DMS 273 (cell line): ENCODE results near the gene NTN1.

Experiments used
- DNase-seq: peaks from one replicate; lab custom pipeline; 2025; ENCODE audit not compliant: unreplicated experiment; lab: John Stamatoyannopoulos, UW

NTN1 gene

DNA sequence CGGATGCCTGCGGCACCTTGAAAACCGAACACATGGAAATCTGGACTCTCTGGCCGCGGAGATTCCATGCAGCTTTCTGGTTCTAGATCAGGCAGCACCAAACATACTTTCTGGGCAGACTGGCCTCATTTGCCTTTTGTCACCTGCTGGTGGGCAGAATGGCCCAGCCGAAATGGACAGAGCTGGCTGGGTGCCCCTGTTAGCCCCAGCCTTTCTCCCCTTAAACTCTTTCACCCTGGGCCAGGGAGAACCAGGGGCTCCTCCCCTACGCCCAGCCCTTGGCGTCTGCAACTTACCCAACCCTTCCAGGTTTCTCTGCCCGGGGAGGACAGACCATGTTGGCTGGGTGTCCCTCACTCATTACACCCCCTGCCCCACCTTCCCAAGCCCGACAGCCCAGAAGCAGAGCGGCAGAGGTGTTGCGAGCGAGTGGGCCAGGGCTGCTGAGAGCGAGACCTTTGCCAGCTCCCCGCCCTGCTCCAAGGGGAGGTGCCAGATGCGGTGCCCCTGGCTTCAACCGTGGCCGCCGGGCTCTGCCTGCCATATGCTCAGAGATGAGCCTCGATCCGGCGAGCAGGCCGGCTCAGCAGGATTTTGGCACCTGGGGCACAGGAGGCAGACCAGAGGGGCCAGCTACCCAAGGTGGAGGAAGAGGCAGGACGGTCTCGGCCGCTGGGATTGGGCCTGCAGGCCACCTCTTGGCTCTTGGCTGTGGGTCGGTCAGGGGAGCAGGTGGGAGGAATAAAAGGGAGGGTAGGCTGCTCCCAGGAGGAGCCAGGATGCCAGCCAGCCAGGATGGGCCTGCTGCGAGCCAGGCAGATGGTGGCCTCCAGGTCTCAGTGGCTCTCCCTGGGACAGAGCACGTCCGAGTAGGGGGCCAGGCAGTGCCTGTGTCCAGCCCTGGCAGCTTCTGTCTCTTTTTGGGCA is 191.3 kb downstream of the NTN1 start:
- DNase-seq = peak; percentile 64

DNA sequence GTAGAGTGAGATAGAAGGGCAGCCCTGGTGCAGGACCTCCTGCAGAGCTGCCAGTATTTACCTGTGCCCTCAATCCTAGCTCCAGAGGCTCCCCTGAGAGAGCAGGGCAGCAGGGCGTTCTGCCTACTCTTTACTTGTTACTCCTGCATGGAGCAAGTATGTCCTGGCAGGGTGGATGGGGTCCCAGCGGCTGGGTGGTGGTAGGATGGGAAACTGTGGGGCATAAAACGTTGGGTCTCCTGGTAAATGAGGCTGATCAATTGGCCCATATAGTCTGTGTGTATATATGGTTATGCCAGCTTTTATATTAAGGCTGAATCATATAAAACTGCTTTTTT is 192.0 kb downstream of the NTN1 start:
- no peak for DNase-seq

DNA sequence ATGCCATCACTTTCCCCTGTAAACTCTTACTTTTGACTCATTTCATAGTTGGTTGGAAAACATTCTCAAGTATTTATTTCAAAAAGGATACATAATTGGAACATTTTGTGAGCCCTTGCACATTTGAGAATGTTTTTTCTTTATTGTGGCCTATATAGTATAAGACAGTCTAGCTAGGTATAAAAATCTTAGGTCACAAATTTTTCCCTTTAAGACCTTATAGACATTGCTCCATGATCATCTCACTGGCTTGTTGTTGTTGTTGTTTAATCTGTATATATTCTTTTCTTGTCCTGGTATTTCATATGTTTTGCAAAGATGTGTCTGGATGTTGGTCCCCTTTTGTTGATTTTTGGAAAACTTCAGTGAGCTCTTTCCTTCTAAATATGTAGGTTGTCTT is 194.2 kb downstream of the NTN1 start:
- no peak for DNase-seq

DNA sequence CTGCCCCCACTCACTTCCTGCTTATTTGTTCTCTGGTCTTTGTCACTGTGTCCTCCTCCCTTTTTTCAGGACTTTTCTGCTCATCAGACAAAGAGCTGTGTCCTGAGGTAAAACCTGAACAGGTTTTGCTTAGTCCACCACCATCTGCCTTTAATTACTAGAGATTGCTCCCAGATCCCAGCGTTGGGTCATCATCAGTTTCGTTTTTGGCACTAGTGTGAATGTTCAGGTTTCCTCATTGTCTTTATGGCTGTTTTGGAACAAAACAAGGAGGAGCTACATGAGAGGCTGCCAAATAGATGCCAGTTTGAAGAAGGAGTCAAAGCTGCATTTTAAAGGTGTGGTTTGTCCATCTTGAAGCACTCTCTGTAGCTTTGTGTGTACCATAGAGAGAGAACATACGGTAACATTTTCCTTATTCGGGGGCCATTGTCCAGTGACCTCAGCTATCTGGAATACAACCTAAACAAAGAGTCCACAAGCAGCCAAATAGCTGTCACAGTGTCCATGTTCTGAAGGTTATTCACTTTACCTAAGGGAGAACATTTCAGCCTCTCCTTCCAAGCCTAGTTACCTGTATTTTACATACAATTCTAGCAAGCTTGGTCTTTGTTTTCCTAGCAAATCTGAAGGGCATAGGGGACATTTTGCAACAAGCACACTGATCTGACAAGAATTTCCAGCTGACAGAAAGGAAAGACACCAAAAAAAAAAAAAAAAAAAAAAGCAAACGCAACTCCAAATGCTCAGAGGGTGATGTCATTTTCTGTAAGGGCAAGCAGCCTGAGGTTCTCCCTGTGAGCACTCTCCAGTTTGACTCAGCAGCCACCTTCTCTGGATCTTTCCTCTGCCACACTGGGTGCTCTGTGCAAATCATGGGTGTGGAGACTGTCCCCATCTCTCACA is 196.1 kb downstream of the NTN1 start:
- no peak for DNase-seq

DNA sequence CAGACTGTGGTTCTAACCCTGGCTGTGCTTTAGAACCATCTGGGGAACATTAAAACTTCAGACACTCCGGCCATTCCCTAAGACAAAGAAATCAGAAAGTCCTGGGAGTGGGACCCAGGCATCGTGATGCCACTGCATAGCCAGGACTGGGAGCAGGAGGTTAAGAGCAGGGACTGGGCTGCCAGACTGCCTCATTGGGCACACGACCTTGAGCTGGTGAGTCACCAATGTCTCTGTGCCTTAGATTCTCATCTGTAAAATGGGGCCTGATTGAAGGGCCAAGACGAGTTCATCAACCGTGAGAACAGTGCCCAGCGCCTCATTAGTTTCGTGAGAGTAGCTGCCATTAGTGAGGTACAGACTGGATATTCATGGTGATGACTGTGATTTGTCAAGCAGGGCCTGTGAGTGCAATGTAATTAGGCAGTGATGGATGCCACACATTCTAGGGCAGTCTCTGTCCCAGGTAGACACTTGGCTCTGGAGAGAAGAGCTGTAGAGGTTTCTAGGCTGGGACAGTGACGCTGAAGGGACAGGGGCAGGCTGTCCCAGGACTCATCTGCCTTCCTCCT is 196.8 kb downstream of the NTN1 start:
- no peak for DNase-seq

DNA sequence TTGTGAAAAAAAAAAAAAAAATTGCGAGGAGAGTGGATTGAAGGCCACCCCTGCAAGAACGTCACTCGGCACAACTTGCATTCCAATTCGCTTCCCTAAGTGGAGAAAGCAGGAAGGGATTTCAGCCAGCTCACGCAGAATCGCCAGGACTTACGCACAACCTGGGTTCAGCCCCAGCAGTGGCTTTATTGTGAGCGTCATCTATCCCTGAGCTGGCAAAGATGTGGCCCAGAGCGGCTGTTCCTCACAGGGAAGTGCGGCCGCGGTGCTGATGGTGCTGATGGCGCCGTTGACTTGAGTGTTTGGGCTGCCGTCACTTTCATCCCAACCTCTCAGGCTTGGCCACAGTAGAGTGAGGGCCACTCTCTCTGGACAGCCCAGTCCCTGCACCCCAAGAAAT is 197.6 kb downstream of the NTN1 start:
- no peak for DNase-seq

DNA sequence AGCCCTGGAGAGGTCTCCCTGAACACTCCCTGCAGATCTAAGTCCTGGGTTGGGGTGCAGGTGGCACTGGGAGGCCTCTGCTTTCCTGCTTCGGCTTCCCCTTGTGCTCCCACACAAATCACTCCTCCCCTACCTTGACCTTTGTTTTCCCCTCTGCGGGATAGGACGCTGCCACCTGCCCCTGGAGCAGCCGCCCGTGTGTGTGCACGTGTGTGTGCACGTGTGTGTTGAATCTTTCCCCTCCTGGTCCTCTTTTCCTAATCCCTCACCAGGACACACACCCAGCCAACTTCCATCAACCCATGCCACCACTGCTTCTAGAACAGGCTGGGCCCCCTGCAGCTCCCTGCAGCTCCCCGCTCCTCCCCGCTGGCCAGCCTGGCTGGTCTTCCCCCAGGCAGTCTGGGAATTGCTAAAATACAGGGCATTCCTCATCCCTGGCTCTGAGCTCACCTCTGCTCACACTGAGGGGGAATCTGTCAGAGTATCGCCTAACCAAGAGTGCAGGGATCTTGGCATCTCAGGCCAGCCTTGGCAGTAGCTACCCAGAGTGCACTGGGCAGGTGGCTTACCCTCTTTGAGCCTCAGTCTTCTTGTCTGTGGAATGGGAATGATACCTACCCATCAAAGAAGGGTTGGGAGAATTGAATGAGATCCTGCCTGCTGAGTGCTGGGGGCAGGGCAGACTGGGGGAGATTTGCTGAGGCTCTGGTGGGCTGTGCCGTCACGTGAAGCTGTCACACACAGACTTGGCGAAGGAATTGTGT is 198.5 kb downstream of the NTN1 start:
- DNase-seq = no peak

DNA sequence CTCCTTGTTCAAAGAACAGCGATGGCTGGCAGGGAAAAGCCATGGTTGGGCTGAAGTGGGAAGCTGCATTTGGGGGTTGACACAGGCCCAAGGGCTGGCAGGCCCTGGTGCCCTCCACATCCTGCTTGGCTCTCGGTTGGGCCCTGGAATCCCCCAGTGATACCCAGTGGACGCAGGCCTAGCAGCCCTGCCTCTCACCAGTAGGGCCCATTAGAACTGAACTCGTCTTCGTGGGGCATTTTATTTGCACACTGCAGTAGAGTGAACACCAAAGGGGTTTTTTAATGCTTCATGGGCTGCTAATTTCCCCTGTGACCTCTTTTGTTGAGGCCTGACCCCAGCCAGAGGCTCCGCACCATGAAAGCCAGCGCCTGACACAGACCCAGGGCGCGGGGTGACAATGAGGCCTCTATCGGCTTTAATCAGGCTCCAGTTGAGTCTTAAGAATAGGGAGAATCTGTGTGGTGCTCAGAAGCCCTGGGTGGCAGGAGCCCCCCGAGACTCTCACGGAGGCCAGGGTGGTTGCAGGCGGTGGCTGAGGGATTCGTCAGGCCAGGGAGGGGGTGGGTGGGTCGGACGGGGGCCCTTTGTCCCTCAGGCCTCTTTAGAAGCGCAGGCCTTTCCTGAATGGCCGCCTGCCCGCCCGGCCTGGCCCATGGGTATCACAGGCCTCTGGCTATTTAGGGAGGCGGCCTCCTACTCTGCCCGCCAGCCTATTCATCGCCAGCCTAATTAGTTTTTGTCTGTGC is 199.3 kb downstream of the NTN1 start:
- no peak for DNase-seq

DNA sequence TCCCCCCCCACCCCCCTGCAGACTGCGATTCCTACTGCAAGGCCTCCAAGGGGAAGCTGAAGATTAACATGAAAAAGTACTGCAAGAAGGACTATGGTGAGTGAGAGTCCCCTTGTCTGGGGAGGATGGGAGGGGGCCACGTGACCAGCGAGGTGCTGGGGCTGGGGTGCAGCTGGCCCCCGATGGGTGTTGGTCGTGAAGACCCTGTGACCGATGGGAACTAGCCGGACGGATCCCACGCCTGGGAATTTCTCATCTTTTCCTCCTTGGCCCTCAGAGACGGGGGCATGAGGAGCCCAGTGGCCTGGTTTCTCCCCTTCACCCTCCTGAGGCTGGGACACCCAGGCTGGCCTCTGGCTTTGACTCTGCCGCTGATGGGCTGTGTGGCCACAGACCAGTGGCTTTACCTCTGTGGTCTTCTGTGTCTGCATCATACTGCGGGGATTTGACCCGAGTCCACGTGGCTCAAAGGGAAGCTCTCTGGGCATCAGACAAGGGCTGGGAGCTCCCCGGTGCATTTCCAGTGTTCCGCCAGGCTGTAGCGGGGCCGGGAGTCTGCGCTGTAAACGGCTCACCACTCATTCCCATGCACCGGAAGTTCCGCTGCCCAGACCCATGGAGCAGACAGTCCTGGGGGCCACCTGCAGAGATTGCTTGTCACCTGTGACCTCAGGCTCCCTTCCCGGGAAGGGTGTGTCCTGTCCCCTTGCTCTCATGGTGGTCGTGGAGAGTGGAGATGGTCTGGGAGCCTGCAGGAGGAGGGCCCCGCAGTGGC is 200.0 kb downstream of the NTN1 start:
- no peak for DNase-seq

DNA sequence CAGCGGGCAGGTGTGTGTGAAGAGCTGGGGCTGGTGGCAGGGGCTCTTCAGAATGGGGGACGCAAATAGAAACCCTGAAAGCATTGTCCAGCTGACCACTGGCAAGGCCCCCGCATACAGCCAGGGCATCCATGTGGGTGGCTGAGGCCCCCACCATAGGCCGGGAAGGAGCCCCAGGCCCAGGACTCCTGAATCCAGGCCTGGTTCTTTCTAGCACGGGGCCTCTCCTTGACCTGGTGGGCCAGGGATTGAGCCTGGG is 200.5 kb downstream of the NTN1 start:
- no peak for DNase-seq

DNA sequence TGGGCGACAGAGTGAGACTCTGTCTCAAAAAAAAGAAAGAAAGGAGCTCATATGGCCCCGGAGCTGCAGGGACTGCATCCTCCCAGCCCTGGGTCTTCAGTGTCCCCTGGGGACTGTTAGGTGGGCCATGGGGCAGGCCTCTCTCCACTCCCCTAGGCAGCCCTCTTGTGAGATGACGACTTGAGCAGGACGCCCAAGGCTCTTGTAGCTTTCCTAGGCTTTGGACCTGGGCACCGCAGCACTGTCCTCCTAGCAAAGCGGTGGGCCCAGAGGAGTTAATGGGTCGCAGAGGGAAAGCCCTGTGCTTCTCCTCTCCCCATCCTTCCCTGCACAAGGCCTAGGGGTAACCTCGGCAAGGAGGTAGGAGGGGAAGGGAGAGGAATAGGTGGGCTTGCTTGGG is 202.2 kb downstream of the NTN1 start:
- no peak for DNase-seq

DNA sequence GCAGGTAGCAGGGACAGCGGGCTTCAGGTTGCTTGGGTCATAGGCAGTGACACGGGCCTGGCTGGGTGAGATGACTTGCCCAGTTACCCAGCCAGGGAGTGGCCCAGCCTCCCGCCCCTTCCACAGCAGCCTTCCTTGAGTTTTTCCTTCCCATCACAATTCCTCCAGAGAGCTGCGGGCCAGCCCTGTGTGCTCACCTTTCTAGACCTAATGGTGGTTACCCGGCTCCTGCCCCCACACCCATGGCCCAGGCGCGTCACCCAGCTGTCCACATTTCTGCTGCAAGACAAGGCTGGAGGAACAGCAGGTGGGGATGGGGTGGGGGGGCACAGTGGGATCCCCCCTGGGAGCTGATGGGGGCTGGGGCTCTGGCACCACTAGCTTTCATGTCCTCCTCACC is 203.2 kb downstream of the NTN1 start:
- no peak for DNase-seq

DNA sequence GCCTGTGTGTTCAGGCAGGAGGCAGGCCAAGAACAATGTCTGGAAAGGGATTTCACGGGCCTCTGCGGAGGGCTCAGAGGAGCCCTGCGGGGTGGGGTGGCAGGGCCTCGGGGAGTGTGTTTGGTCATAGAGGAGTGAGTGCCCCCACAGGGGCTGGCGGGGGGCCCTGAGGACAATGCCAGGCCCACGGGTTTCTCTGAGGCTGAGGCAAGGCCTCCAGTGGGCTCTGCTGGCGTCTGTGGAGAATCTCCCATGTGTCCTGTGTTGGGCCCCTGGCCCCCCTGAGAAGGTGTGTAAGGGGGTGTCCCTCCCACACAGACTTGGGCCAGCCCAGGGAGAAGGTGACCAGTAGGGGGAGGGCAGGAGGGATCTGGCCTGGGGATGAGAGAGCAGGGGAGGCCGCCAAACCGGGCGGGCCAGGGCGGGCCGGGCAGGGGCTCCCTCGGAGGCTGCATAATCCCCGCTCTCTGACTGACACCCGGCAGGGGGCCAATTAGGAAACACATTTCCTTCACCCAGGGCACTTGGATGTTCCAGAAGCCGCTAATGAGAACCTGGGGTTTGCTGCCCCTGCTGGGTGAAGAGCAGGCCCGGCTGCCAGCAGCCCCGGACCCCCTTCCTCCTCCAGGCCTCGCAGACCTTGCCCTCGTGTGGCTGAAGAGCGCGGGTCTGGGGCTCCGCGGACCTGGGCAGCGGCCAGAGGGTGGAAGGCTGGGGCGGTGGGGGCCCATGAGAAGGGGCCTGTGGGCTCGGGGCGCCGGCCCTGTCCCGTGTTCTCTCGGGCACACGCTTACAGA is 204.2 kb downstream of the NTN1 start:
- DNase-seq = no peak

DNA sequence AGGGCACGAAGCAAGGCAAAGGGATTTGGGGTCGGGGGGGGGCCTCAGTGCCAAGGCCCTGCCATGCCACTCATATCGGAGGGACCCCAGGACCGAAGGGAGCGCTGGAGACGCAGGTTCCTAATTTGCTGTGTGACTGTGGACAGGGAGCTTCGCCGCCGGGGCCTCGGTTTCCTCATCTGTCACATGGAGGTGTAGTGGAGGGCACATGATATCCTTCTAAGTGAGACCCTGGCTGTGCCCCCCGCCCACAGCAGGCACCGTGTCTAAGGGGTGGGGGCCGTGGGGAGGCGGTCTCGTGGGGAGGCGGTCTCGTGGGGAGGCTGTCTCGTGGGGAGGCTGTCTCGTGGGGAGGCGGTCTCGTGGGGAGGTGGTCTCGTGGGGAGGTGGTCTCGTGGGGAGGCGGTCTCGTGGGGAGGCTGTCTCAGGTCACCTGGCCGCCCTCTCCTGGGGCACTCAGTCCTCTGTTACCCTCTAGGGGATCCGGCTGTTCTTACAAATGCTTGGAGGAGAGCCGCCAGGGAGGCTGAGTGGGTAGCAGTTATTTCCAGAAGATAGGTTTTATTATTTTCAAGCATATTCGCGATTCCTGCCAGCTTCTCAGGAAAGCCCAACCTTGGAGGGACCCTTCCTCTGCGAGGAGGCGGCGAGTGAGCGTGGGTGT is 205.0 kb downstream of the NTN1 start:
- DNase-seq = no peak

DNA sequence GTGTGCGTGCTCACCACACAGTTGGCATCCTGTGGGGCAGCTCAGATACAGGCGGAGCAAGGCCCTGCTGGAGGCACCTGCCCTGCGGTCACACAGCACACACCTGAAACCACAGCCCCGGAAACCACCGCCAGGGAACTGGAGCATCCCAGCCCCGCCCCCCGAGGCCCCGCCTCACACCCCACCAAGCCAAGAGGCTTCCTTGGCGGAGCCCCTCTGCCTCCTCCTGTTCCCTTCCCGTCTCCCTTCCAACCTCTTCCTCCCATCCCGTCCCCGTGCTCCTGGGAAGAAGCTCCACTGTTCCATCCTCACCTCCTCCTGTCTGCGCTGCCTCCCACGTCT is 205.5 kb downstream of the NTN1 start:
- DNase-seq = no peak

DNA sequence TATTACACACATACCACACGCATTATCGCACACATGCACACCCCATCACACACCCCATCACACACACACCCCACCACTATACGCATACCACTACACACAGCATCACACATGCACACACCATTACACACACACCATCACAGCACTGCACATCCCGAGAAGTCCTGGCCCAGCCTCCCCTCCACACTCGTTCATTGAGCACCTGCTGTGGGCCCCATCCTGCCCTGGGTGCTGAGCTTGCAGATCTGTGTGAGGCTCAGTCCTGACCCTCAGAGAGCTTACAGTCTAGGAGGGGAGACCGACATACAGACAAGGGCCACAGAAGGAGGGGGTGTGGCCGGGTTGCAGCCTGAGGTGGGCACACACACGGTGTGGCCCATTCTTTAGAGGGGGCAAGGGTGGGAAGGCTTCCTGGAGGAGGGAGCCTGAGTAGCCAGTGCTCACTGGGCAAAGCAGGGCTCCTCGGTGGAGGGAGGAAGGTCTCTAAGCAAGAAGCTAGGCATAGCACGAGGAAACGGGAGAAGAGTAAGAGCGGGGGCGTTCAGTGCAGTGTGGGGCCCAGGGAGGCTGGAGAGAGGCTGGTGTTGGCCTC is 206.6 kb downstream of the NTN1 start:
- DNase-seq = no peak

DNA sequence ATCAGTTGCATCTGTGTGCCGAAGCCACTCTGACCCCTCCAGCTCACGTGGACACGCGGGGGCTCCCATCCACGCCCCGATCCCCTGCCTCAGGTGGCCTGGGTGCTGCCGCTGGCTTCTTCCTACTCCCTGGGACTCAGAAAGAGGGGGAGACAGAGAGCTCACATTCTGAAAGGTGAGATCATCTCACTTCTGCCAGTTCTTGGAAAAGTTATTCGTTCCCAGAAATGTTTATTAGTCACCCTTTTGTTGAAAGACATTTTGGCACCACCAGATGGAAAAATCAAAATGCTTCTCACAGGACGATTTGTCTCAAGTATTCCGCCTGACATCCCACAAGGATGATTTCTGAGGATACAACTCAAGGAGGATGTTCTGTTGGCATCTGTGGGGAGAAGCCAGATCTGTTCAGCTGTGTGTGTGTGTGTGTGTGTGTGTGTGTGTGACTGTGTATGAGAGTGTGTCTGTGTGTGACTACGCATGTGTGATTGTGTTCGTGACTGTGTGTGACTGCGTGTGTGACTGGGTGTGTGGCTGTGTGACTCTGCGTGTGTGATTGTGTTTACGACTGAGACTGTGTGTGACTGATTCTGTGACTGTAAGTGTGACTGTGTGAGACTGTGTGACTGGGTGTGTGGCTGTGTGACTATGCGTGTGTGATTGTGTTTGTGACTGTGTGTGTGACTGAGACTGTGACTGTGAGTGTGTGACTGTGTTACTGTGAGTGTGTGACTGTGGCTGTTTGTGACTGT is 207.3 kb downstream of the NTN1 start:
- DNase-seq = no peak
